GM08714 (cell line): Measurements from ENCODE around the gene USP48.
"Not testable (repeated sequence)": the region's sequence is repeated elsewhere in the genome, so short reads cannot be mapped to it uniquely, and the experiment has no call there.

ENCODE experiments used
- H3K4me3 ChIP-seq: fragments of 200-500 bp; sonication (Bioruptor generic); 2 replicates; pipeline ENCODE4 v1.5.1; 2014; ENCODE audit warnings: mild to moderate bottlenecking, low read length, inconsistent platforms
- ZNF274 ChIP-seq: IDR thresholded peaks from 2 replicates; pipeline ENCODE4 v1.6.1; 2012; ENCODE audit warnings: mild to moderate bottlenecking, low read depth, low read length

USP48 gene

DNA sequence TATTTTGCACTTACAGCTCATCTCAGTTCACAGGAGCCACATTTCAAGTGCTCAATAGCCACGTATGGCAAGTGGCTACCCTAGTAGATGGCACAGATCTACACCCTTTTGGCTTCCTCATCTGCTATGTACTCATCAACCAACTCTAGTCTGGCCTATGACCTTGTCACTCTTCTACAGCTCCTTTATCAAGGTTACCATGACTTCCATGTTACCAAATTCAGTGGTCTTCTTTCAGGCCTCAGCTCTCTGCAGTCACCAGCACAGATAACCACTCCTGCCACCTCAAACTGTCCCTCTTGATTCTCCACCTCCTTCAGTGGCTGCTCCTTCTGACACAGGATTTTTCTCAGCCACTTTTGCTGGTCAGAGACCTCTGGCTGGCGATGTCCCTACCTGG is 11.7 kb upstream of the USP48 start:
- no peak for TF ChIP-seq ZNF274

GRCh38 chr1:21793104-21793503 is 10.2 kb upstream of the USP48 start:
- TF ChIP-seq ZNF274: no peak
- no peak overlapping the region for H3K4me3 ChIP-seq

More for the DNA sequence above, 11.7 kb upstream of the USP48 start:
- H3K4me3 ChIP-seq: no peak overlapping the region

GRCh38 chr1:21786640-21787039 is 3.7 kb upstream of the USP48 start:
- H3K4me3 ChIP-seq: no peak overlapping the region
- TF ChIP-seq ZNF274: no peak

DNA sequence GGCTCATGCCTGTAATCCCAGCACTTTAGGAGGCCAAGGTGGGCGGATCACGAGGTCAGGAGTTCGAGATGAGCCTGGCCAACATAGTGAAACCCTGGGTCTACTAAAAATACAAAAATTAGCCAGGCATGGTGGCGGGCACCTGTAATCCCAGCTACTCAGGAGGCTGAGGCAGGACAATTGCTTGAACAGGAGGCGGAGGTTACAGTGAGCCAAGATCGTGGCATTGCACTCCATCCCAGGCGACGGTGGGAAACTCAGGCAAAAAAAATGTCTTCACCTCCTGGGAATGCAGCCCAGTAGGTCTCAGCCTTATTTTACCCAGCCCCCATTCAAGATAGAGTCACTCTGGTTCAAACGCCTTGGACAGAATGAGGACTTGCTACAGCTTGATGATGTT is 2.8 kb upstream of the USP48 start:
- H3K4me3 ChIP-seq: not testable (repeated sequence)

GRCh38 chr1:21783679-21784603 is 992 bp upstream of the USP48 start:
- peak overlapping the region; percentile 100; the same call in 1 of the 2 replicates for H3K4me3 ChIP-seq
- TF ChIP-seq ZNF274: no peak

- H3K4me3 ChIP-seq: peak overlapping the region; percentile 100
- TF ChIP-seq ZNF274: no peak
Measured at GRCh38 chr1:21782349-21782867, 541 bp downstream of the USP48 start.

GRCh38 chr1:21781815-21782348 is 1.1 kb downstream of the USP48 start:
- peak overlapping the region; percentile 100 for H3K4me3 ChIP-seq
- no peak for TF ChIP-seq ZNF274

DNA sequence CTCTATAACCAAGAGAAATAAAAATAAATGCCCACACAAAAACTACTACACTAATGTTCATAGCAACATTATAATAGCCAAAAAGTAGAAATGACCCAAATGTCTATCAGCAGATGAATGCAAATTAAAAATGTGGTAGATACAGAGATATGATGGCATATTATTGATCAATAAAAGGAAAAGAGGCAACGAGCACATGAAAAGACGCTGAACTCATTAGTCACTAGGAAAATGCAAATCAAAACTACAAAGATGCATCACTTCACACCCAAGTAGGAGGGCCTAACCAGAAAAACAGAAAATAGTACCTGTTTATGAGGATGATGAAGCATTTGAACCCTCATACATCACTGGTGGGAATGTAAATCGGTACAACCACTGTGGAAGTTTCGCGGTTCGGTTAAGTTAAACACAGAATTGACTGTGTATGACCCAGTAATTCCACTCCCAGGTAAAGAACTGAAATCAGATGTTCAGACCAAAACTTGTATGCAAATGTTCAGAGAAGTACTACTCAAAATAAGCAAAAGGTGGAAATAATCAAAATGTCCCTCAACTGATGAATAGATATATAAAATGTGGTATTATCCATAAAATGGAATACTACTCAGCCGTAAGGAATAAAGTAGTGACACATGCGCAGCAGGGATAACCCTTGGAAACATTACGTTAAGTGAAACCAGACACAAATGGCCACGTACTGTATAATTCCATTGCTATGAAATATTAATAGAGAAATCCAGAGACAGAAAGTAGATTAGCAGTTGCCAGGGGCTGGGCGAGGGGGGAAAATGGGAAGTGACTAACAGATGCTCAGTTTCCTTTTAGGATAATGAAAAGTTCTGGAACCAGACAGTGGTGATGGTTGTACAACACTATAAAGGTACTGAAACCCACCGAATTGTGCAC is 3.1 kb downstream of the USP48 start:
- no peak for TF ChIP-seq ZNF274
- H3K4me3 ChIP-seq: peak overlapping the region; percentile 100

GRCh38 chr1:21778405-21778727 is 4.6 kb downstream of the USP48 start:
- no peak for TF ChIP-seq ZNF274
- H3K4me3 ChIP-seq: no peak overlapping the region

DNA sequence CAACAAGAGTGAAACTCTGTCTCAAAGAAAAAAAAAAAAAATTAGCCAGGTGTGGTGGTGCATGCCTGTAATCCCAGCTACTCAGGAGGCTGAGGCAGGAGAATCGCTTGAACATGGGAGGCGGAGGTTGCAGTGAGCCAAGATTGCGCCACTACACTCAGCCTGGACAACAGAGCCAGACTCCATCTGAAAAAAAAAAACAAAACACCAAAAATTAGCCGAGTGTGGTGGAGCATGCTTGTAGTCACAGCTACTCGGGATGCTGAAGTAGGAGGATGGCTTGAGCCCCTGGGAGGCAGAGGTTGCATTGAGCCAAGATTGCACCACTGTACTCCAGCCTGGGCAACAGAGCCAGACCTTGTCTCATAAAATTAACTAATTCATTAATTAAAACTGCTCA is 6.0 kb downstream of the USP48 start:
- not testable (repeated sequence) for H3K4me3 ChIP-seq

DNA sequence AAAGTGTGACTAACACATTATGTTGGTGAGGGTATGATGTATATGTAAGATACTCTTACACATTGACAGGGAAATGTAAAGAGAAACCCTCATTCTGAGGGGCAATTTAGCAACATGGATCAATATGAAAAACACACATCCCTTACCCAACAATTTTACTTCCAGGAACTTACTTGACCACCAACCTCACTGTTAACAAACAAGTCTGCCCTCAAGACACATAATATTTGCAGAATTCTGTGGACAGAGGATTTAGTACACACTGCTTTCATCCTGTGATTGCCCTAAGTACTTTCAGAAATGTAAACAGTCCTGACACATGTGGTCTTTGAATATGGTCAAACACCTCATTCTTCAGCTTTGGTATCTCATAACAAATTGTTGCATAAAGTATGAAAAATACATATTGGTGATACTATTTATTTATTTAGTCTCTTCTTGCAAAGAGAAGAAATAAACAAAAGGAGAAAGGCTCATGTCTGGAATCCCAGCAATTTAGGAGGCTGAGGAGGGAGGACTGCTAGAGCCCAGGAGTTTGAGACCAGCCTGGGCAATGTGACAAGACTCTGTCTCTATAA is 6.9 kb downstream of the USP48 start:
- TF ChIP-seq ZNF274: no peak
- H3K4me3 ChIP-seq: no peak overlapping the region

DNA sequence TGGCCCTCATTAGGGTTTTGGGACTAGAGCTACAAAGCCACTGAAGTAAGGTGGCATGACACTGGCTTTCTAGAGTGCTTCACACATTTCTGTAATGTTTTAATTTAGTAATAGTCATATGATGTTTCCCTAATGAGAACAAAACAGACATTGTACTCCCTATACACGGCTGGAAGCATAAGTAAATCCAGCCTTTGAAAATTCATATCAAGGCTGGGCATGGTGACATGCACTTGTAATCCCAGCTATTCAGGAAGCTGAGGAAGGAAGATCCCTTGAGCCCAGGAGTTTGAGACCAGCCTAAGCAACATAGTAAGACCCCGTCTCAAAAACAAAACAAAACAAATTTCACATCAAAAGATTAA is 7.4 kb downstream of the USP48 start:
- no peak overlapping the region for H3K4me3 ChIP-seq
- no peak for TF ChIP-seq ZNF274

DNA sequence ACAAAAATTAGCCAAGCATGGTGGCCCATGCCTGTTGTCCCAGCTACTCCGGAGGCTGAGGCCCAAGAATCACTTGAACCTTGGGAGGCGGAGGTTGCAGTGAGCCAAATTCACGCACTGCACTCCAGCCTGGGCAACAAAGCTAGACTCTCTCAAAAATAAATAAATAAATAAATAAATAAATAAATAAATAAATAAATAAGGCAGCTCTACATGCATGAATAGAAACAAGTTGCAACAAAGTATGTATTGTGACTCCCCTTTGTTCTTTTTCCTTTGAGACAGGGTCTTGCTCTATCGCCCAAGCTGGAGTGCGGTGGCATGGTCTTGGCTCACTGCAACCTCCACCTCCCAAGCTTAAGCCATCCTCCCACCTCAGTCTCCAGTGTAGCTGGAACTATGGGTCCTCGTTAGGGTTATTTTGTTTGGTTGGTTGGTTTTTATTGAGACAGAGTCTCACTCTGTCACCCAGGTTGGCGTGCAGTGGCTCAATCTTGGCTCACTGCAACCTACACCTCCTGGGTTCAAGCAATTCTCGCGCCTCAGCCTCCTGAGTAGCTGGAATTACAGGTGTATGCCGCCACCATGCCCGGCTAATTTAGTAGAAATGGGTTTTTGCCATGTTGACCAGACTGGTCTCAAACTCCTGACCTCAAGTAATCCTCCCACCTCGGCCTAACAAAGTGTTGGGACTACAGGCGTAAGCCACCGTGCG is 8.0 kb downstream of the USP48 start:
- H3K4me3 ChIP-seq: no peak overlapping the region
- no peak for TF ChIP-seq ZNF274

DNA sequence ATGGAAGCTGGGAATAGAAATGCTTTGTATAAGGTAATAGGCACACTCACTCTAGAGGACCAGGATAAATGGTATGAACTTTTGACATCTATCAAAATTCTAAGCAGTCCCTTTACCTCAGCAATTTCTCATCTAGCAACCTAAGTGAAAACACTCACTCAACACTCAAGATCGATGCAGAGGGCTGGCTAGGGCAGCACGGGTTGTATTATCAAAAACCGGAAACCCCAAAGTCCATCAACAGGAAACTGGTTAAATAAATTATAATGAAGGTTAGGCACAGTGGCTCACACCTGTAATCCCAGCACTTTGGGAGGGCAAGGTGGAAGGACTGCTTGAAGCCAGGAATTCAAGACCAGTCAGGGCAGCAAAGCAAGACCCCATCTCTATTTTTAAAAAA is 9.4 kb downstream of the USP48 start:
- H3K4me3 ChIP-seq: no peak overlapping the region; the same call in 1 of the 2 replicates

DNA sequence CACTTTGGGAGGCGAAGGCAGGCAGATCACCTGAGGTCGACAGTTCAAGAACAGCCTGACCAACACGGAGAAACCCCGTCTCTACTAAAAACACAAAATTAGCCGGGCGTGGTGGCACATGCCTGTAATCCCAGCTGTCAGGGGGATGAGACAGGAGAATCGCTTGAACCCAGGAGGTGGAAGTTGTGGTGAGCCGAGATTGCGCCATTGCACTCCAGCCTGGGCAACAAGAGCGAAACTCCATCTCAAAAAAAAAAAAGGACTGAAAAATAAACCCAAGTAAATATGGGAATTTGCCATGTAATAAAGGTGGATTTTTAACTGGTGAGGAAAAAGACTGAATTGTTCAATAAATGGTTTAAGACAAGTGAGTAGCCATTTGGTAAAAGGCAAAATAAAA is 11.3 kb downstream of the USP48 start:
- not testable (repeated sequence) for H3K4me3 ChIP-seq

More for the DNA sequence above, 9.4 kb downstream of the USP48 start:
- TF ChIP-seq ZNF274: no peak

DNA sequence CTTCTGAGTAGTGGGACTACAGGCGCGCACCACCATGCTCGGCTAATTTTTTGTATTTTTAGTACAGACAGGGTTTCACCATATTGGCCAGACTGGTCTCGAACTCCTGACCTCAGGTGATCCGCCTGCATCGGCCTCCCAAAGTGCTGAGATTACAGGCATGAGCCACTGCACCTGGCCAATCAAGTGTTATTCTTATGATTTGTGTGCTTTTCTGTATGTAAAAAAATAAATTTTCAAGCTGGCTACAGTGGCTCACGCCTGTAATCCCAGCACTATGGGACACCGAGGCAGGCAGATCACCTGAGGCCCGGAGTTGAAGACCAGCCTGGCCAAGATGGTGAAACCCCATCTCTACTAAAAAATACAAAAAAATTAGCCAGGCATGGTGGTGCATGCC is 12.3 kb downstream of the USP48 start:
- H3K4me3 ChIP-seq: not testable (repeated sequence)
